CD4-positive, alpha-beta memory T cell (primary cell): Measurements from ENCODE around the gene MYL6. TPM values are rescaled to one million over a fixed set of nuclear protein-coding genes. Genes with fewer than 3 reads are reported as not detected.
A peak's percentile ranks its signal among the peaks of the same experiment; 100 is the strongest.
"Not testable (repeated sequence)": the region's sequence is repeated elsewhere in the genome, so short reads cannot be mapped to it uniquely, and the experiment has no call there.

Experiments
- CTCF ChIA-PET: fragments of 350-600 bp; sonication (Branson Sonifier 250); formaldehyde crosslinking; loops from one replicate; lab custom pipeline; 2021; ENCODE audit warnings: inconsistent platforms; ENCODE audit not compliant: partially characterized antibody; lab: Charles Lee
- POLR2A ChIA-PET: fragments of 350-600 bp; sonication (Branson Sonifier 250); formaldehyde crosslinking; loops from one replicate; lab custom pipeline; 2021; ENCODE audit not compliant: partially characterized antibody; lab: Charles Lee
- DNase-seq, 5 donors: peaks; one replicate each; pipeline versions ENCODE4 v3.0.0 to v3.0.0-alpha.2; 2020 to 2022; ENCODE audit warnings: mixed read lengths in 1 of 5
- H3K27ac ChIP-seq: one replicate; pipeline ENCODE4 v1.7.0; 2013; ENCODE audit warnings: low read depth, low read length
- H3K27me3 ChIP-seq: 2 replicates; pipeline ENCODE4 v1.7.0; 2013; ENCODE audit warnings: mild to moderate bottlenecking, low read length, moderate library complexity; ENCODE audit not compliant: insufficient read depth
- H3K36me3 ChIP-seq: 2 replicates; pipeline ENCODE4 v1.7.0; 2013; ENCODE audit warnings: mild to moderate bottlenecking, low read length, moderate library complexity; ENCODE audit not compliant: insufficient read depth
- H3K4me1 ChIP-seq: 2 replicates; pipeline ENCODE4 v1.7.0; 2013; ENCODE audit warnings: mild to moderate bottlenecking, low read length, moderate library complexity; ENCODE audit not compliant: insufficient read depth
- H3K4me3 ChIP-seq, 2 donors: one replicate each; pipeline ENCODE4 v1.7.0; 2013; ENCODE audit warnings: low read length in 2 of 2, mild to moderate bottlenecking in 1 of 2
- H3K9me3 ChIP-seq, 2 donors: one replicate each; pipeline ENCODE4 v1.7.0; 2013; ENCODE audit warnings: low read length in 2 of 2, control low read depth in 1 of 2; ENCODE audit not compliant: control insufficient read depth in 1 of 2
- H3K27ac Mint-ChIP-seq, 7 donors: one replicate each; pipeline ENCODE4 v1.8.0; 2020 to 2021; ENCODE audit warnings: mixed read lengths in 7 of 7, mild to moderate bottlenecking in 6 of 7, inconsistent platforms in 3 of 7, moderate library complexity in 3 of 7
- H3K27me3 Mint-ChIP-seq, 2 donors: one replicate each; pipeline ENCODE4 v1.8.0; 2020 to 2021; ENCODE audit warnings: mixed read lengths in 2 of 2
- H3K36me3 Mint-ChIP-seq, 2 donors: one replicate each; pipeline ENCODE4 v1.8.0; 2020 to 2021; ENCODE audit warnings: mixed read lengths in 2 of 2, inconsistent platforms in 1 of 2, mild to moderate bottlenecking in 1 of 2
- H3K4me1 Mint-ChIP-seq, 4 donors: one replicate each; pipeline ENCODE4 v1.8.0; 2020 to 2021; ENCODE audit warnings: mixed read lengths in 4 of 4, mild to moderate bottlenecking in 1 of 4
- H3K4me3 Mint-ChIP-seq, 8 donors: one replicate each; pipeline ENCODE4 v1.8.0; 2020 to 2021; ENCODE audit warnings: mixed read lengths in 8 of 8, mild to moderate bottlenecking in 7 of 8, moderate library complexity in 6 of 8, inconsistent platforms in 3 of 8
- H3K9me3 Mint-ChIP-seq, 8 donors: one replicate each; pipeline ENCODE4 v1.8.0; 2020 to 2021; ENCODE audit warnings: mixed read lengths in 8 of 8, mild to moderate bottlenecking in 5 of 8, inconsistent platforms in 3 of 8, moderate library complexity in 1 of 8
- intact Hi-C: fragments of 100-400 bp; cut with micrococcal nuclease; formaldehyde crosslinking; loops from one replicate; pipeline ENCODE4 v1.15.1; 2023
- polyA plus RNA-seq, 2 donors: library from polyadenylated mRNA; unstranded; fragments of 300-500 nt; fragmentation: Illumina TruSeq; gene quantifications; one replicate each; pipeline ENCODE4 v1.2.3, GENCODE V29; 2021
- total RNA-seq, 2 experiments: library from RNA; stranded (reverse); gene quantifications; one replicate each; pipeline ENCODE4 v1.2.3, GENCODE V29; 2021

The MYL6 gene
- total and polyA plus RNA-seq, 4 experiments from 2014 or later = 567 to 3,317 (median 1,365) TPM

- intact Hi-C loops = loop anchor here (1.0 to 2.0 kb wide), 5 partner anchors 64 to 451 kb away; partner anchors contain the start of gene COQ10A
- H3K27me3 Mint-ChIP-seq = peaks cover 0 to 2% of the 10 kb centered on the region in 2 donors
Measured at GRCh38 chr12:56189918-56190694, 31.9 kb downstream of the MYL6 start.

GRCh38 chr12:56190695-56191155 lies 32.6 kb downstream of the MYL6 start:
- Mint-ChIP-seq H3K36me3 (peaks cover 3 to 38% of the 10 kb centered on the region in 2 donors), H3K4me3 (peak overlapping the region; percentile 94 to 98 (median 96)), H3K27me3 (peaks cover 0 to 2% of the 10 kb centered on the region in 2 donors), H3K4me1 (peaks cover 27 to 51% (median 42%) of the 10 kb centered on the region in 4 donors), H3K27ac (peak overlapping the region; percentile 97 to 100 (median 98)), H3K9me3 (peaks cover 0 to 3% (median 0%) of the 10 kb centered on the region in 8 donors)
- peaks cover 24% of the 10 kb centered on the region for H3K4me1 ChIP-seq
- no peaks in the 10 kb centered on the region for H3K27me3 ChIP-seq
- peak overlapping the region; percentile 91 for H3K27ac ChIP-seq
- H3K36me3 ChIP-seq = peaks cover 11% of the 10 kb centered on the region
- H3K9me3 ChIP-seq = no peaks in the 10 kb centered on the region
- H3K4me3 ChIP-seq = peak overlapping the region in 1 of 2 donors; percentile 87
- intact Hi-C loops = no loop called here
- ChIA-PET POLR2A (interaction anchor here (0.9 to 6.2 kb wide), 6 partner anchors 31 to 76 kb away, joined by 3 to 245 read pairs (median 56); partner anchors contain the start of genes ANKRD52, COQ10A, ESYT1 and RNF41), CTCF (interaction anchor here (0.7 to 6.4 kb wide), 13 partner anchors 14 to 452 kb away, joined by 3 to 264 read pairs (median 7); partner anchors contain the start of genes CNPY2, ESYT1, MYL6 and RNF41)
- DNase-seq = no peak

More at GRCh38 chr12:56189918-56190694, 31.9 kb downstream of the MYL6 start:
- Histone ChIP-seq H3K36me3 (peaks cover 14% of the 10 kb centered on the region), H3K4me1 (peaks cover 24% of the 10 kb centered on the region), H3K9me3 (no peaks in the 10 kb centered on the region), H3K27me3 (no peaks in the 10 kb centered on the region), H3K4me3 (peak overlapping the region; percentile 87 to 93), H3K27ac (peak overlapping the region; percentile 91)
- peaks cover 5 to 42% of the 10 kb centered on the region in 2 donors for H3K36me3 Mint-ChIP-seq
- peaks cover 0 to 3% (median 0%) of the 10 kb centered on the region in 8 donors for H3K9me3 Mint-ChIP-seq
- DNase-seq = peak; percentile 69 to 80 (median 73)
- peak overlapping the region; percentile 94 to 98 (median 96) for H3K4me3 Mint-ChIP-seq
- H3K4me1 Mint-ChIP-seq = peaks cover 27 to 51% (median 43%) of the 10 kb centered on the region in 4 donors
- ChIA-PET CTCF (interaction anchor here (0.7 to 6.4 kb wide), 49 partner anchors 9 to 451 kb away, joined by 3 to 264 read pairs (median 5); partner anchors contain the start of genes ANKRD52, CNPY2, ESYT1 and MYL6), POLR2A (interaction anchor here (0.6 to 6.2 kb wide), 44 partner anchors 9 to 498 kb away, joined by 3 to 245 read pairs (median 7); partner anchors contain the start of genes ANKRD52, CNPY2, COQ10A and ERBB3)
- peak overlapping the region; percentile 97 to 100 (median 98) for H3K27ac Mint-ChIP-seq

GRCh38 chr12:56192582-56192981 lies 34.4 kb downstream of the MYL6 start:
- ChIA-PET POLR2A (interaction anchor here (4.9 to 6.2 kb wide), 3 partner anchors 29 to 74 kb away, joined by 94 to 245 read pairs (median 218); partner anchors contain the start of genes ESYT1, RNF41, RPL41 and ZC3H10), CTCF (interaction anchor here (0.6 to 6.4 kb wide), 11 partner anchors 9 to 271 kb away, joined by 3 to 264 read pairs (median 4); partner anchors contain the start of genes ESYT1, MYL6B, RNF41 and RPL41)
- intact Hi-C loops = no loop called here
- peaks cover 0 to 2% of the 10 kb centered on the region in 2 donors for H3K27me3 Mint-ChIP-seq
- Histone ChIP-seq H3K4me3 (no peak overlapping the region), H3K27ac (no peak overlapping the region), H3K4me1 (peaks cover 14% of the 10 kb centered on the region), H3K27me3 (no peaks in the 10 kb centered on the region), H3K36me3 (no peaks in the 10 kb centered on the region), H3K9me3 (no peaks in the 10 kb centered on the region)
- peaks cover 22 to 43% (median 32%) of the 10 kb centered on the region in 4 donors for H3K4me1 Mint-ChIP-seq
- H3K4me3 Mint-ChIP-seq = peak overlapping the region in 5 of 8 donors; percentile 8 to 83 (median 67)
- peaks cover 0 to 25% of the 10 kb centered on the region in 2 donors for H3K36me3 Mint-ChIP-seq
- peaks cover 0 to 3% (median 0%) of the 10 kb centered on the region in 8 donors for H3K9me3 Mint-ChIP-seq
- H3K27ac Mint-ChIP-seq = peak overlapping the region in 6 of 7 donors; percentile 42 to 89 (median 57)
- DNase-seq = no peak

GRCh38 chr12:56193025-56193578 lies 34.9 kb downstream of the MYL6 start:
- intact Hi-C loops = loop anchor here (1.0 kb wide), 4 partner anchors 31 to 271 kb away; partner anchors contain the start of genes ANKRD52, CS and NABP2
- peaks cover 0 to 20% of the 10 kb centered on the region in 2 donors for H3K36me3 Mint-ChIP-seq
- H3K27ac Mint-ChIP-seq = peak overlapping the region; percentile 42 to 89 (median 60)
- no peaks in the 10 kb centered on the region for H3K9me3 ChIP-seq
- ChIA-PET POLR2A (interaction anchor here (4.9 to 6.2 kb wide), 3 partner anchors 29 to 74 kb away, joined by 94 to 245 read pairs (median 218); partner anchors contain the start of genes ESYT1, RNF41, RPL41 and ZC3H10), CTCF (interaction anchor here (0.6 to 6.4 kb wide), 9 partner anchors 9 to 271 kb away, joined by 3 to 264 read pairs (median 8); partner anchors contain the start of genes ESYT1, MYL6B, RNF41 and RPL41)
- no peak overlapping the region for H3K4me3 ChIP-seq
- no peaks in the 10 kb centered on the region for H3K27me3 ChIP-seq
- peak; percentile 71 to 80 (median 77) for DNase-seq
- peaks cover 0 to 2% of the 10 kb centered on the region in 2 donors for H3K27me3 Mint-ChIP-seq
- H3K27ac ChIP-seq = no peak overlapping the region
- H3K9me3 Mint-ChIP-seq = peaks cover 0 to 3% (median 0%) of the 10 kb centered on the region in 8 donors
- H3K4me1 ChIP-seq = peaks cover 9% of the 10 kb centered on the region
- H3K4me1 Mint-ChIP-seq = peaks cover 16 to 38% (median 26%) of the 10 kb centered on the region in 4 donors
- H3K36me3 ChIP-seq = no peaks in the 10 kb centered on the region
- H3K4me3 Mint-ChIP-seq = peak overlapping the region in 5 of 8 donors; percentile 8 to 83 (median 20)

- H3K4me3 Mint-ChIP-seq, H3K27ac Mint-ChIP-seq, H3K27ac ChIP-seq, H3K36me3 ChIP-seq, H3K27me3 Mint-ChIP-seq, H3K27me3 ChIP-seq, H3K9me3 ChIP-seq, H3K36me3 Mint-ChIP-seq, H3K4me1 ChIP-seq, intact Hi-C loops, H3K4me3 ChIP-seq, DNase-seq, H3K9me3 Mint-ChIP-seq: not testable (repeated sequence)
- peaks cover 8 to 12% (median 11%) of the 10 kb centered on the region in 4 donors for H3K4me1 Mint-ChIP-seq
- POLR2A ChIA-PET = interaction anchor here (1.0 to 1.3 kb wide), 3 partner anchors 25 to 61 kb away, joined by 3 to 4 read pairs (median 3); partner anchors contain the start of genes ANKRD52 and RNF41
- CTCF ChIA-PET = interaction anchor here (0.6 to 1.3 kb wide), 3 partner anchors 11 to 135 kb away, joined by 3 read pairs; no protein-coding TSS in a partner anchor
Measured at GRCh38 chr12:56196818-56197550, 38.8 kb downstream of the MYL6 start.
